Tibial nerve (tissue), 4 donors: Measurements from ENCODE around the gene SUMF1.

Experiments used
- CTCF ChIP-seq, 5 experiments: fragments of 200-600 bp in 3 of 5; fragments of 450-650 bp in 2 of 5; sonication (generic) in 3 of 5; IDR thresholded peaks; one replicate each; pipeline ENCODE4 v1.5.1; 2016 to 2019; ENCODE audit warnings: antibody characterized with exemption in 5 of 5, mild to moderate bottlenecking in 3 of 5, moderate library complexity in 2 of 5
- EP300 ChIP-seq, 2 donors: sonication (generic); formaldehyde crosslinking; IDR thresholded peaks; one replicate each; pipeline ENCODE4 v1.6.1; 2017; ENCODE audit warnings: antibody characterized with exemption in 2 of 2, mild to moderate bottlenecking in 1 of 2
- POLR2A ChIP-seq, 2 donors: fragments of 450-650 bp; IDR thresholded peaks; one replicate each; pipeline ENCODE4 v1.6.1; 2017; ENCODE audit warnings: antibody characterized with exemption in 2 of 2, mild to moderate bottlenecking in 2 of 2, moderate library complexity in 2 of 2

DNA sequence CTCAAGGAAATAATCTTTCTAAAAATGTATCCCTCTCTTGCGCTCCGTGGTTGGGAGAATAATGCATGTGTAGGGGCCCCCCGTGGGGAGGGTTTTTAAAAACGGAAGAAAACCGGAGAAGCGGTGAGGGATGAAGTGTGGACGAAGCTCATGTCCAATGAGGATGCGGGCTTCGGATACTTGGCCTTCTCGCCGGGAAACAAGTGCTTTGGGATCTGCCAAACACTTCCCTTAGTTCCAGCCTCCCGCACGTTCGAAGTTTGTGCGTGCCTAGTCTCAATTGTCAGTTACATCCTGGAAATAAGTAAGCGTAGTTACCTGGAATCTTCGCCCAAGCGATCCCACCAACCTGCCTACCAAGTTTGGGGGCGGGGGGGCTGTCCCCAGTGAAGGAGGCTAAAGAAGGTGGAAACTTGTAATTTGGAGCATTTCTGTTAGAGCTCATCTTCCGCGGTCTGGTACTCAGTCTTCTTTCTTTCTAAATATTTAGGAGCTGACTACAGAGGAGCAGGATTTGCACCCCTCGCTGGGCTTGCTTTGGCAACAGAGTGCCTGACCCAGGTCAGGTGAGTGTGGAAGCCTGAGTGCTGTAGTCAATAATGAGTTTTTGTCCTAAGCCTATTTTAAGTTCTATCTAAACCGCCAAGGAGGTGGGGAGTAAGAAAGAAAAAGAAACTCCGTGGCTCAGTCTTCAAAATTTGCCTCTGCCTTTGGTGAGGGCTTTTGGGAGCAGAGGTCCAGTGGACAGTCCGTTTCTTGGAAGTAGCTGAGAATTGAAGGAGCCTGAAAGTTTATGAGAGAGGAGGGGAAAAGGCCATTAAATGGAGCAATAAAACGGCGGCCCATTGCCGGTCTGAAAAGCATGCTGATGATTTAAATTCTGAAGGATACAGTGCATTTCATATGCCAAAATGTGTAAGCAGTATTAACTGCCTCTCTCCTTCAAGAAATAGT, 27.1 kb upstream of the SUMF1 start:
- TF ChIP-seq CTCF (IDR thresholded peaks at IDR 0.05) (no peak), EP300 (IDR thresholded peaks at IDR 0.05) (no peak), POLR2A (IDR thresholded peaks at IDR 0.05) (no peak)
